Liver (tissue), 9 donors: ENCODE data around the gene CEP128. TPM values are rescaled to one million over a fixed set of nuclear protein-coding genes. Genes with fewer than 3 reads are reported as not detected.

Experiments used
- DNase-seq: peaks from one replicate; pipeline ENCODE4 v3.0.0-alpha.2; 2017; ENCODE audit warnings: low spot score
- H3K27ac ChIP-seq, 2 donors: one replicate each; pipeline ENCODE4 v1.7.0; 2013; ENCODE audit warnings: inconsistent platforms in 2 of 2, low read length in 2 of 2, control low read depth in 1 of 2, low read depth in 1 of 2, mild to moderate bottlenecking in 1 of 2
- H3K27me3 ChIP-seq, 4 donors: one replicate each; pipeline versions ENCODE4 v1.6.1 to v1.7.0; 2013; ENCODE audit warnings: low read length in 3 of 4, inconsistent platforms in 1 of 4, mild to moderate bottlenecking in 1 of 4, moderate library complexity in 1 of 4; ENCODE audit not compliant: control insufficient read depth in 4 of 4, insufficient read depth in 4 of 4
- H3K36me3 ChIP-seq, 4 donors: one replicate each; pipeline versions ENCODE4 v1.6.1 to v1.7.0; 2013; ENCODE audit warnings: low read length in 3 of 4, mild to moderate bottlenecking in 3 of 4, low read depth in 1 of 4, moderate library complexity in 1 of 4; ENCODE audit not compliant: control insufficient read depth in 4 of 4, insufficient read depth in 3 of 4
- H3K4me1 ChIP-seq, 4 donors: one replicate each; pipeline versions ENCODE4 v1.6.1 to v1.7.0; 2013; ENCODE audit warnings: low read length in 3 of 4, mild to moderate bottlenecking in 3 of 4, moderate library complexity in 1 of 4; ENCODE audit not compliant: control insufficient read depth in 4 of 4, insufficient read depth in 4 of 4
- H3K4me3 ChIP-seq, 3 donors: one replicate each; pipeline versions ENCODE4 v1.6.1 to v1.7.0; 2013; ENCODE audit warnings: low read length in 3 of 3, control low read depth in 1 of 3, low read depth in 1 of 3, mild to moderate bottlenecking in 1 of 3
- H3K9ac ChIP-seq, 2 donors: one replicate each; pipeline ENCODE4 v1.7.0; 2013; ENCODE audit warnings: low read length in 2 of 2, mild to moderate bottlenecking in 2 of 2, moderate library complexity in 2 of 2, control low read depth in 1 of 2, low read depth in 1 of 2
- H3K9me3 ChIP-seq, 4 donors: one replicate each; pipeline versions ENCODE4 v1.6.1 to v1.7.0; 2013; ENCODE audit warnings: low read length in 3 of 4; ENCODE audit not compliant: control insufficient read depth in 4 of 4
- ATF3 ChIP-seq: IDR thresholded peaks from 2 replicates; pipeline ENCODE4 v1.6.1; 2016; ENCODE audit warnings: antibody characterized with exemption
- CTCF ChIP-seq: fragments of 150-350 bp; IDR thresholded peaks from 2 replicates; pipeline ENCODE4 v1.5.1; 2017; ENCODE audit warnings: improper control_type of control experiment, low read depth, low read length; ENCODE audit not compliant: missing input control
- EGR1 ChIP-seq, 2 donors: IDR thresholded peaks; 2 replicates each; pipeline ENCODE4 v1.6.1; 2016 to 2018; ENCODE audit warnings: antibody characterized with exemption in 2 of 2, low read depth in 2 of 2
- FOXA1 ChIP-seq: IDR thresholded peaks from 2 replicates; pipeline ENCODE4 v1.6.1; 2016; ENCODE audit warnings: antibody characterized with exemption
- FOXA2 ChIP-seq: IDR thresholded peaks from 2 replicates; pipeline ENCODE4 v1.6.1; 2016; ENCODE audit warnings: antibody characterized with exemption
- HNF4A ChIP-seq, 2 donors: conservative IDR thresholded peaks; 2 replicates each; pipeline ENCODE4 v1.6.1; 2016; ENCODE audit warnings: antibody characterized with exemption in 2 of 2, mild to moderate bottlenecking in 2 of 2
- HNF4G ChIP-seq: IDR thresholded peaks from 2 replicates; pipeline ENCODE4 v1.6.1; 2016; ENCODE audit warnings: antibody characterized with exemption
- JUND ChIP-seq, 2 donors: IDR thresholded peaks; 2 replicates each; pipeline ENCODE4 v1.6.1; 2016; ENCODE audit warnings: antibody characterized with exemption in 2 of 2
- NR2F2 ChIP-seq: IDR thresholded peaks from 2 replicates; pipeline ENCODE4 v1.6.1; 2016; ENCODE audit warnings: antibody characterized with exemption
- RAD21 ChIP-seq, 2 donors: IDR thresholded peaks; 2 replicates each; pipeline ENCODE4 v1.6.1; 2016; ENCODE audit warnings: antibody characterized with exemption in 2 of 2, mild to moderate bottlenecking in 2 of 2
- REST ChIP-seq: IDR thresholded peaks from 2 replicates; pipeline ENCODE4 v1.6.1; 2016; ENCODE audit warnings: antibody characterized with exemption, mild to moderate bottlenecking
- SP1 ChIP-seq: IDR thresholded peaks from 2 replicates; pipeline ENCODE4 v1.6.1; 2018; ENCODE audit warnings: antibody characterized with exemption, mild to moderate bottlenecking
- TAF1 ChIP-seq: conservative IDR thresholded peaks from 2 replicates; pipeline ENCODE4 v1.6.1; 2016; ENCODE audit warnings: antibody characterized with exemption, mild to moderate bottlenecking
- YY1 ChIP-seq: IDR thresholded peaks from 2 replicates; pipeline ENCODE4 v1.6.1; 2016; ENCODE audit warnings: antibody characterized with exemption, mild to moderate bottlenecking
- WGBS: extraction: QIAGEN DNeasy Blood & Tissue Kit; methylation state at CpG from one replicate; pipeline ENCODE4 v1.1.7; 2013; 5-methylcytosine and 5-hydroxymethylcytosine counted together
- polyA plus RNA-seq, 2 donors: library from polyadenylated mRNA; stranded (reverse) in 1 of 2; unstranded in 1 of 2; fragments of 200-250 nt in 1 of 2; fragments of >200 nt in 1 of 2; fragmentation: Nextera tagmentation in 1 of 2; extraction: Ambion mirVana in 1 of 2; gene quantifications; one replicate each; pipeline versions ENCODE4 v1.2.1 to v1.2.3, GENCODE V29; 2013 to 2015
- total RNA-seq, 2 donors: library from RNA; depleted of rRNA; stranded (reverse); fragments of >200 nt; gene quantifications; one replicate each; pipeline ENCODE4 v1.2.3, GENCODE V29; 2014
- donor health status: healthy.
- donor health status: healthy.
- donor health status: healthy.
- donor health status: healthy.
- donor health status: healthy.

CEP128 gene
- total and polyA plus RNA-seq, 4 donors = 0.27 to 3.8 (median 1.4) TPM

GRCh38 chr14:80906946-80907345, 34.6 kb downstream of the CEP128 start:
- H3K27me3 ChIP-seq = no peaks in the 10 kb centered on the region
- no peak overlapping the region for H3K9ac ChIP-seq
- no peak overlapping the region for H3K27ac ChIP-seq
- 97% methylated on average over 4 of the region's 4 CpGs for WGBS
- no peak for TF ChIP-seq SP1
- TF ChIP-seq TAF1 = no peak
- TF ChIP-seq REST = no peak
- TF ChIP-seq CTCF = no peak
- no peak for TF ChIP-seq FOXA1
- TF ChIP-seq YY1 = no peak
- TF ChIP-seq RAD21 (IDR thresholded peaks at IDR 0.05) = no peak
- no peak for TF ChIP-seq HNF4A (conservative IDR thresholded peaks at IDR 0.05)
- no peak for TF ChIP-seq JUND (IDR thresholded peaks at IDR 0.05)
- no peak for TF ChIP-seq EGR1 (IDR thresholded peaks at IDR 0.05; ENCODE audit: low read depth in 2 of 2)
- TF ChIP-seq FOXA2 = no peak
- no peak for TF ChIP-seq NR2F2
- no peak for TF ChIP-seq HNF4G
- H3K4me3 ChIP-seq = no peak overlapping the region
- no peak for DNase-seq
- no peaks in the 10 kb centered on the region for H3K9me3 ChIP-seq
- no peaks in the 10 kb centered on the region for H3K36me3 ChIP-seq
- no peaks in the 10 kb centered on the region for H3K4me1 ChIP-seq

GRCh38 chr14:80906336-80906735, 35.2 kb downstream of the CEP128 start:
- Histone ChIP-seq H3K9ac (no peak overlapping the region), H3K4me3 (no peak overlapping the region), H3K27me3 (no peaks in the 10 kb centered on the region), H3K9me3 (no peaks in the 10 kb centered on the region), H3K4me1 (no peaks in the 10 kb centered on the region), H3K36me3 (no peaks in the 10 kb centered on the region), H3K27ac (no peak overlapping the region)
- DNase-seq = no peak
- TF ChIP-seq RAD21 (IDR thresholded peaks at IDR 0.05) (no peak), REST (no peak), ATF3 (no peak), FOXA2 (no peak), NR2F2 (no peak)
- WGBS = 0% methylated on average over 1 of the region's 1 CpG
